WTC11 (cell line): ENCODE data around the gene GALM.

ENCODE experiments used
- E2F1 ChIP-seq: sonication (generic); formaldehyde crosslinking; IDR thresholded peaks from 2 replicates; pipeline ENCODE4 v1.8.0; 2022; ENCODE audit warnings: mild to moderate bottlenecking, missing genetic modification reagents
- ZNF263 ChIP-seq: sonication (generic); formaldehyde crosslinking; IDR thresholded peaks from 2 replicates; pipeline ENCODE4 v1.8.1; 2022; ENCODE audit warnings: low read depth, mild to moderate bottlenecking, moderate library complexity, missing genetic modification reagents
- TF ChIP-seq, protein P1 (sequence below): fragments of 200-600 bp; IDR thresholded peaks from 2 replicates; pipeline ENCODE4 v1.8.0; 2022; ENCODE audit warnings: antibody characterized with exemption

GRCh38 chr2:38742797-38743559 lies 77.1 kb downstream of the GALM start:
- no peak for TF ChIP-seq E2F1 (CRISPR knock-in tag)
- TF ChIP-seq, protein P1, sequence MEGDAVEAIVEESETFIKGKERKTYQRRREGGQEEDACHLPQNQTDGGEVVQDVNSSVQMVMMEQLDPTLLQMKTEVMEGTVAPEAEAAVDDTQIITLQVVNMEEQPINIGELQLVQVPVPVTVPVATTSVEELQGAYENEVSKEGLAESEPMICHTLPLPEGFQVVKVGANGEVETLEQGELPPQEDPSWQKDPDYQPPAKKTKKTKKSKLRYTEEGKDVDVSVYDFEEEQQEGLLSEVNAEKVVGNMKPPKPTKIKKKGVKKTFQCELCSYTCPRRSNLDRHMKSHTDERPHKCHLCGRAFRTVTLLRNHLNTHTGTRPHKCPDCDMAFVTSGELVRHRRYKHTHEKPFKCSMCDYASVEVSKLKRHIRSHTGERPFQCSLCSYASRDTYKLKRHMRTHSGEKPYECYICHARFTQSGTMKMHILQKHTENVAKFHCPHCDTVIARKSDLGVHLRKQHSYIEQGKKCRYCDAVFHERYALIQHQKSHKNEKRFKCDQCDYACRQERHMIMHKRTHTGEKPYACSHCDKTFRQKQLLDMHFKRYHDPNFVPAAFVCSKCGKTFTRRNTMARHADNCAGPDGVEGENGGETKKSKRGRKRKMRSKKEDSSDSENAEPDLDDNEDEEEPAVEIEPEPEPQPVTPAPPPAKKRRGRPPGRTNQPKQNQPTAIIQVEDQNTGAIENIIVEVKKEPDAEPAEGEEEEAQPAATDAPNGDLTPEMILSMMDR, result no peak
- no peak for TF ChIP-seq ZNF263 (CRISPR knock-in tag)
